Adrenal gland (tissue), 12 donors: ENCODE results near the gene COL24A1. TPM values are rescaled to one million over a fixed set of nuclear protein-coding genes. Genes with fewer than 3 reads are reported as not detected.

Experiments used
- DNase-seq, 7 donors: peaks; one replicate each; pipeline ENCODE4 v3.0.0-alpha.2; 2019 to 2020
- H3K27ac ChIP-seq, 5 donors: fragments of 200-600 bp; sonication (generic) in 4 of 5; 1 replicate in 3 of 5; 2 replicates in 2 of 5; pipeline versions ENCODE4 v1.5.1 to v1.8.0; 2016 to 2020; ENCODE audit warnings: mild to moderate bottlenecking in 1 of 5
- H3K27me3 ChIP-seq: fragments of 200-600 bp; 2 replicates; pipeline ENCODE4 v1.8.0; 2021
- H3K36me3 ChIP-seq, 2 donors: fragments of 200-600 bp; replicated peaks in 1 of 2; 1 replicate in 1 of 2; 2 replicates in 1 of 2; pipeline versions ENCODE4 v1.5.1 to v1.8.0; 2018 to 2022
- H3K4me1 ChIP-seq, 2 donors: fragments of 200-600 bp; replicated peaks in 1 of 2; 1 replicate in 1 of 2; 2 replicates in 1 of 2; pipeline versions ENCODE4 v1.5.1 to v1.8.0; 2018 to 2021
- H3K4me3 ChIP-seq, 4 donors: fragments of 200-600 bp; sonication (generic) in 3 of 4; one replicate each; pipeline ENCODE4 v1.5.1; 2016 to 2018
- H3K9me3 ChIP-seq, 3 donors: fragments of 200-600 bp; sonication (generic) in 1 of 3; replicated peaks in 1 of 3; 1 replicate in 2 of 3; 2 replicates in 1 of 3; pipeline versions ENCODE4 v1.5.1 to v1.8.0; 2016 to 2021
- CTCF ChIP-seq, 6 experiments: fragments of 450-650 bp in 4 of 6; fragments of 200-600 bp in 2 of 6; sonication (generic) in 1 of 6; IDR thresholded peaks; 1 replicate in 5 of 6; 2 replicates in 1 of 6; pipeline versions ENCODE4 v1.5.1 to v1.8.0; 2016 to 2021; ENCODE audit warnings: antibody characterized with exemption in 6 of 6, mild to moderate bottlenecking in 2 of 6, moderate library complexity in 1 of 6
- POLR2A ChIP-seq, 2 donors: fragments of 450-650 bp; IDR thresholded peaks; one replicate each; pipeline ENCODE4 v1.6.1; 2017; ENCODE audit warnings: antibody characterized with exemption in 2 of 2, mild to moderate bottlenecking in 2 of 2, moderate library complexity in 1 of 2
- WGBS, 4 donors: extraction: QIAGEN DNeasy Blood & Tissue Kit in 2 of 4; methylation state at CpG; one replicate each; pipeline versions ENCODE4 v1.1.5 to v1.1.7; 2013 to 2017; 5-methylcytosine and 5-hydroxymethylcytosine counted together
- intact Hi-C, 2 donors: fragments of 100-400 bp; cut with DNase I; formaldehyde crosslinking; loops; one replicate each; pipeline versions ENCODE4 v1.14.1 to v1.15.0; 2022 to 2023
- polyA plus RNA-seq, 3 donors: library from polyadenylated mRNA; stranded (reverse); fragments of 200-250 nt in 2 of 3; fragments of 350-450 nt in 1 of 3; fragmentation: Illumina TruSeq in 1 of 3; extraction: RNeasy Lipid Tissue Mini Kit (QIAGEN cat#74804) in 1 of 3; gene quantifications; one replicate each; pipeline ENCODE4 v1.2.3, GENCODE V29; 2013 to 2014
- total RNA-seq, 9 donors: library from RNA; depleted of rRNA in 4 of 9; stranded (reverse); fragments of >200 nt in 4 of 9; fragments of 120-200 nt in 1 of 9; fragmentation: NEBNext Ultra II Directional in 1 of 9; extraction: Animal tissue kit (Norgen Biotek cat#: 25700) in 1 of 9; gene quantifications; one replicate each; pipeline versions ENCODE4 v1.1.0 to v1.2.4, GENCODE V29; 2013 to 2023
- donor health status: healthy with polysubstance abuse.
- donor health status: Bipolar disorder and iron deficiency.
- donor health status: DM: yes; HTN: yes; CAD: no.
- donor health status: DM: no; HTN: no; CAD: no.
- donor health status: DM: no; HTN: no; CAD: no.
- donor health status: DM: yes; HTN: yes; CAD: no.

Gene COL24A1
- total and polyA plus RNA-seq, 12 donors: 0.02 to 0.50 (median 0.11) TPM; not detected in 3

- H3K9me3 ChIP-seq: no peaks in the 10 kb centered on the region
- no peak for DNase-seq
- H3K4me1 ChIP-seq: no peaks in the 10 kb centered on the region
- intact Hi-C loops: no loop called here
- H3K36me3 ChIP-seq: no peaks in the 10 kb centered on the region
- H3K27ac ChIP-seq: no peak overlapping the region
- H3K4me3 ChIP-seq: no peak overlapping the region
- WGBS, 4 donors: 68 to 79% (median 77%) methylated on average over 3 of the region's 3 CpGs
- TF ChIP-seq POLR2A (IDR thresholded peaks at IDR 0.05) (no peak), CTCF (IDR thresholded peaks at IDR 0.05) (no peak)
- H3K27me3 ChIP-seq: no peaks in the 10 kb centered on the region
Observed at GRCh38 chr1:86068271-86068721, 88.3 kb downstream of the COL24A1 start.

GRCh38 chr1:86067626-86068025, 88.9 kb downstream of the COL24A1 start:
- Histone ChIP-seq H3K4me1 (no peaks in the 10 kb centered on the region), H3K36me3 (no peaks in the 10 kb centered on the region), H3K9me3 (no peaks in the 10 kb centered on the region), H3K27me3 (no peaks in the 10 kb centered on the region), H3K27ac (no peak overlapping the region), H3K4me3 (no peak overlapping the region)
- intact Hi-C loops: no loop called here
- TF ChIP-seq POLR2A (IDR thresholded peaks at IDR 0.05) (no peak), CTCF (IDR thresholded peaks at IDR 0.05) (no peak)
- no peak for DNase-seq

- WGBS, 4 donors: 14 to 36% (median 25%) methylated on average over 1 of the region's 1 CpG
- Histone ChIP-seq H3K27me3 (no peaks in the 10 kb centered on the region), H3K9me3 (no peaks in the 10 kb centered on the region), H3K27ac (no peak overlapping the region), H3K4me3 (no peak overlapping the region), H3K4me1 (no peaks in the 10 kb centered on the region), H3K36me3 (no peaks in the 10 kb centered on the region)
- no peak for DNase-seq
- TF ChIP-seq POLR2A (IDR thresholded peaks at IDR 0.05) (no peak), CTCF (IDR thresholded peaks at IDR 0.05) (no peak)
- intact Hi-C loops: no loop called here
Observed at GRCh38 chr1:86064899-86065298, 91.7 kb downstream of the COL24A1 start.

- no peaks in the 10 kb centered on the region for H3K9me3 ChIP-seq
- intact Hi-C loops: no loop called here
- H3K4me1 ChIP-seq: no peaks in the 10 kb centered on the region
- no peak overlapping the region for H3K4me3 ChIP-seq
- TF ChIP-seq CTCF (IDR thresholded peaks at IDR 0.05) (no peak), POLR2A (IDR thresholded peaks at IDR 0.05) (no peak)
- DNase-seq: no peak
- no peaks in the 10 kb centered on the region for H3K36me3 ChIP-seq
- 61 to 76% (median 67%) methylated on average over 1 of the region's 1 CpG for WGBS, 4 donors
- H3K27ac ChIP-seq: no peak overlapping the region
- no peaks in the 10 kb centered on the region for H3K27me3 ChIP-seq
Observed at GRCh38 chr1:86063721-86064120, 92.9 kb downstream of the COL24A1 start.
